Nephron progenitor cell (in vitro differentiated cells): ENCODE results near the gene CLIC1.

ENCODE experiments used
- DNase-seq: peaks from one replicate; pipeline ENCODE4 v3.0.0; 2021
- H3K27ac Mint-ChIP-seq: 2 replicates; pipeline ENCODE4 v1.8.0; 2021; ENCODE audit warnings: mild to moderate bottlenecking, moderate library complexity, mixed read lengths
- H3K27me3 Mint-ChIP-seq: 2 replicates; pipeline ENCODE4 v1.8.0; 2021; ENCODE audit warnings: mild to moderate bottlenecking, low read depth, mixed read lengths; ENCODE audit not compliant: poor library complexity
- H3K36me3 Mint-ChIP-seq: 2 replicates; pipeline ENCODE4 v1.8.0; 2021; ENCODE audit warnings: low read depth, mixed read lengths
- H3K4me1 Mint-ChIP-seq: 2 replicates; pipeline ENCODE4 v1.8.0; 2021; ENCODE audit warnings: mixed read lengths
- H3K4me3 Mint-ChIP-seq: 2 replicates; pipeline ENCODE4 v1.8.0; 2021; ENCODE audit warnings: mild to moderate bottlenecking, moderate library complexity, mixed read lengths
- H3K9me3 Mint-ChIP-seq: 2 replicates; pipeline ENCODE4 v1.8.0; 2021; ENCODE audit warnings: mild to moderate bottlenecking, moderate library complexity, mixed read lengths
- CTCF ChIP-seq: fragments of 200-600 bp; sonication (generic); IDR thresholded peaks from 2 replicates; pipeline ENCODE4 v1.5.0; 2021; ENCODE audit warnings: antibody characterized with exemption

The CLIC1 gene

GRCh38 chr6:31770860-31771259 is 34.5 kb upstream of the CLIC1 start:
- H3K36me3 Mint-ChIP-seq: no peaks in the 10 kb centered on the region
- no peak overlapping the region for H3K4me3 Mint-ChIP-seq
- TF ChIP-seq CTCF: no peak
- no peaks in the 10 kb centered on the region for H3K9me3 Mint-ChIP-seq
- H3K27me3 Mint-ChIP-seq: peaks cover 3% of the 10 kb centered on the region
- no peak overlapping the region for H3K27ac Mint-ChIP-seq
- no peak for DNase-seq
- H3K4me1 Mint-ChIP-seq: peaks cover 22% of the 10 kb centered on the region

GRCh38 chr6:31769684-31770371 is 33.5 kb upstream of the CLIC1 start:
- peaks cover 3% of the 10 kb centered on the region for H3K27me3 Mint-ChIP-seq
- no peak overlapping the region for H3K27ac Mint-ChIP-seq
- peak; percentile 41 for DNase-seq
- H3K4me1 Mint-ChIP-seq: peaks cover 14% of the 10 kb centered on the region
- TF ChIP-seq CTCF: peak; percentile 47
- no peaks in the 10 kb centered on the region for H3K9me3 Mint-ChIP-seq
- no peak overlapping the region for H3K4me3 Mint-ChIP-seq
- H3K36me3 Mint-ChIP-seq: no peaks in the 10 kb centered on the region

GRCh38 chr6:31768363-31769257 is 32.3 kb upstream of the CLIC1 start:
- Mint-ChIP-seq H3K27me3 (peaks cover 4% of the 10 kb centered on the region), H3K4me3 (no peak overlapping the region), H3K36me3 (peaks cover 5% of the 10 kb centered on the region), H3K4me1 (peaks cover 26% of the 10 kb centered on the region), H3K27ac (no peak overlapping the region), H3K9me3 (no peaks in the 10 kb centered on the region)
- TF ChIP-seq CTCF: no peak
- no peak for DNase-seq

- Mint-ChIP-seq H3K4me1 (peaks cover 39% of the 10 kb centered on the region), H3K27me3 (peaks cover 8% of the 10 kb centered on the region), H3K36me3 (peaks cover 14% of the 10 kb centered on the region), H3K27ac (no peak overlapping the region), H3K9me3 (no peaks in the 10 kb centered on the region), H3K4me3 (no peak overlapping the region)
- no peak for TF ChIP-seq CTCF
- no peak for DNase-seq
Measured at GRCh38 chr6:31767096-31767645, 30.8 kb upstream of the CLIC1 start.

- peak overlapping the region; percentile 73 for H3K4me3 Mint-ChIP-seq
- H3K27ac Mint-ChIP-seq: no peak overlapping the region
- no peak for TF ChIP-seq CTCF
Measured at GRCh38 chr6:31765910-31766794, 29.8 kb upstream of the CLIC1 start.

More at GRCh38 chr6:31765910-31766794, 29.8 kb upstream of the CLIC1 start:
- Mint-ChIP-seq H3K36me3 (peaks cover 18% of the 10 kb centered on the region), H3K27me3 (peaks cover 8% of the 10 kb centered on the region), H3K9me3 (no peaks in the 10 kb centered on the region), H3K4me1 (peaks cover 46% of the 10 kb centered on the region)
- DNase-seq: peak; percentile 26
